GM18870 (cell line): ENCODE data around the gene USP17L26.
"Not testable (repeated sequence)": the region's sequence is repeated elsewhere in the genome, so short reads cannot be mapped to it uniquely, and the experiment has no call there.

ENCODE experiments used
- ATAC-seq: cut with Tn5 transposase; IDR thresholded peaks from one replicate; pipeline ENCODE4 v1.9.1; 2021; ENCODE audit warnings: moderate library complexity; ENCODE audit not compliant: unreplicated experiment

The USP17L26 gene

GRCh38 chr4:9334358-9334757, at the start of gene USP17L26:
USP17L26 (plus strand) TSS chr4:9334658; CDS start chr4:9334658, 0 bp downstream.
- not testable (repeated sequence) for ATAC-seq

- ATAC-seq: not testable (repeated sequence)
Observed at GRCh38 chr4:9324191-9324590, 10.3 kb upstream of the USP17L26 start.

GRCh38 chr4:9324865-9325264, 9.6 kb upstream of the USP17L26 start, which contains the start of gene USP17L24:
USP17L24 (plus strand) TSS chr4:9325165; CDS start chr4:9325165, 0 bp downstream.
- not testable (repeated sequence) for ATAC-seq

GRCh38 chr4:9329611-9330010, 4.8 kb upstream of the USP17L26 start, which contains the start of gene USP17L25:
USP17L25 (plus strand) TSS chr4:9329911; CDS start chr4:9329911, 0 bp downstream.
- not testable (repeated sequence) for ATAC-seq

- not testable (repeated sequence) for ATAC-seq
Observed at GRCh38 chr4:9339103-9339502, 4.6 kb downstream of the USP17L26 start, which contains the start of gene USP17L5. USP17L5 (plus strand) TSS chr4:9339403; CDS start chr4:9339403, 0 bp downstream.

GRCh38 chr4:9343848-9344247, 9.4 kb downstream of the USP17L26 start, which contains the start of gene USP17L27:
USP17L27 (plus strand) TSS chr4:9344148; CDS start chr4:9344148, 0 bp downstream.
- ATAC-seq: not testable (repeated sequence)

- not testable (repeated sequence) for ATAC-seq
Observed at GRCh38 chr4:9348593-9348992, 14.1 kb downstream of the USP17L26 start, which contains the start of gene USP17L28. USP17L28 (plus strand) TSS chr4:9348893; CDS start chr4:9348893, 0 bp downstream.

GRCh38 chr4:9350866-9351265, 16.4 kb downstream of the USP17L26 start:
- ATAC-seq: not testable (repeated sequence)

GRCh38 chr4:9353338-9353737, 18.9 kb downstream of the USP17L26 start, which contains the start of gene USP17L29:
USP17L29 (plus strand) TSS chr4:9353638; CDS start chr4:9353638, 0 bp downstream.
- not testable (repeated sequence) for ATAC-seq

- ATAC-seq: not testable (repeated sequence)
Observed at GRCh38 chr4:9362829-9363228, 28.4 kb downstream of the USP17L26 start, which contains the start of gene USP17L30. USP17L30 (plus strand) TSS chr4:9363129; CDS start chr4:9363129, 0 bp downstream.

- ATAC-seq: not testable (repeated sequence)
Observed at GRCh38 chr4:9379881-9380280, 45.4 kb downstream of the USP17L26 start.

GRCh38 chr4:9381012-9381534, 46.6 kb downstream of the USP17L26 start:
- ATAC-seq: not testable (repeated sequence)

GRCh38 chr4:9384126-9384525, 49.7 kb downstream of the USP17L26 start:
- no peak for ATAC-seq
